ENCODE measurements around the gene CNTNAP5. TPM values are rescaled to one million over a fixed set of nuclear protein-coding genes. Genes with fewer than 3 reads are reported as not detected.

The CNTNAP5 gene
- total and polyA plus RNA-seq, 2 experiments from 2014 or later = 0.03 TPM; not detected in 1

DNA sequence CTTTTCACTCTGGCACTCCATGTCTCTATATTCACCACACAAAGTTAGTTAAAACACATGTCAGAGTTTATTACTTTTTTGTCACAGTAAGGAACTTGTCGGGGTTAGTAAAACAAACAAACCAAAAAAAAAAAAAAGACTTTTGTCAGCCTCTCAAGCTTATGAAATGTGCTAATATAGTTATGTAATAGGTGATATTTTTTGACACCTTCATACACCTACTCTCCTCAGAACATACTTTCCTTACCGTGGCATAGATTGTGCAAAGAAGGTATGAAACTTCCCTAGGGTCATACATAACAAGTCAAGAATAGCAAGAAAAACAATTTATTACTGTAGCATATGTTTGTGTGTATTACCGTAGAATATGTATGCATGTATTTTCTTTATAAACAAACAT is 633.3 kb downstream of the CNTNAP5 start:
- Histone ChIP-seq H3K4me3 (no peak overlapping the region), H3K27ac (no peak overlapping the region), H3K36me3 (no peaks in the 10 kb centered on the region), H3K9me3 (ENCODE audit: low read depth) (no peaks in the 10 kb centered on the region), H3K27me3 (no peaks in the 10 kb centered on the region), H3K4me1 (ENCODE audit: low read depth) (no peaks in the 10 kb centered on the region)
- DNase-seq (ENCODE audit: low read depth in 1 of 2, low spot score in 1 of 2) = no peak
- TF ChIP-seq CTCF (IDR thresholded peaks at IDR 0.05; ENCODE audit: low read depth, low read length) = no peak

GRCh38 chr2:124661558-124661957 is 636.5 kb downstream of the CNTNAP5 start:
- no peaks in the 10 kb centered on the region for H3K9me3 ChIP-seq (ENCODE audit: low read depth)
- no peaks in the 10 kb centered on the region for H3K27me3 ChIP-seq
- TF ChIP-seq CTCF (IDR thresholded peaks at IDR 0.05; ENCODE audit: low read depth, low read length) = no peak
- H3K27ac ChIP-seq = no peak overlapping the region
- no peaks in the 10 kb centered on the region for H3K36me3 ChIP-seq
- no peaks in the 10 kb centered on the region for H3K4me1 ChIP-seq (ENCODE audit: low read depth)
- no peak for DNase-seq (ENCODE audit: low read depth in 1 of 2, low spot score in 1 of 2)
- no peak overlapping the region for H3K4me3 ChIP-seq

DNA sequence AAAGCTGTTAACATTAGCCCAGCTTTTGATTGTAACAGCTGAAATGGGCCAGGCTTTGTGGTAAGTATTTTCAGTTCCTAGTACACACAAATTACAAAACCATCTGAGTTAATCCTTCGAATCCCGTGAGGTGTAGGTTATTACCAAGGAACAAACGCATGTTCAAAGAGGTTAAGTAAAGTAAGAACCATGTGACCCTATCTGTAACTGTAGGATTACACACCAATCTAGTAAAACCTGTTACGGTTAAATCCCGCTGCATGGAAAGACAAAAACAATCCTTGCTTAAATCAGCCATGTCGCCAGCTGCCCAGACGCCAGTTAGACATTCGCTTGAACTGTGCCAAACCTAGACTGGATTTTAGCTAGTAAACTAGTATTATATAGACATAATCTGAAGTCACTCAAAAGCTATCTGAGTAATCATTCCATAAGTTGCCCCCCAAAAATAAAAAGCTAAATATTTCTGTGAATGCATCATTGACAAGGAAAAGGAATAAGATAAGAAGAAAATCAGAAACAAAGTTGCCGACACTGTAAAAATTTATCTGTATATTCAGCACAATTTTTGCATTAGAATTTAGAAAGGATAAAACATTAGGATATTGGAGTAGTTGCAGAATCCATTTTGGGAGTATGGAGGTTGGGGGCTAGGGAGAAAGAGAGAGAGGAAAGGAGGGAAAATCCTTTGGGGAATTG is 638.0 kb downstream of the CNTNAP5 start:
- no peak for DNase-seq (ENCODE audit: low read depth in 1 of 2, low spot score in 1 of 2)
- Histone ChIP-seq H3K9me3 (ENCODE audit: low read depth) (no peaks in the 10 kb centered on the region), H3K27me3 (no peaks in the 10 kb centered on the region), H3K4me3 (no peak overlapping the region), H3K27ac (no peak overlapping the region), H3K36me3 (no peaks in the 10 kb centered on the region), H3K4me1 (ENCODE audit: low read depth) (no peaks in the 10 kb centered on the region)
- TF ChIP-seq CTCF (IDR thresholded peaks at IDR 0.05; ENCODE audit: low read depth, low read length) = no peak

DNA sequence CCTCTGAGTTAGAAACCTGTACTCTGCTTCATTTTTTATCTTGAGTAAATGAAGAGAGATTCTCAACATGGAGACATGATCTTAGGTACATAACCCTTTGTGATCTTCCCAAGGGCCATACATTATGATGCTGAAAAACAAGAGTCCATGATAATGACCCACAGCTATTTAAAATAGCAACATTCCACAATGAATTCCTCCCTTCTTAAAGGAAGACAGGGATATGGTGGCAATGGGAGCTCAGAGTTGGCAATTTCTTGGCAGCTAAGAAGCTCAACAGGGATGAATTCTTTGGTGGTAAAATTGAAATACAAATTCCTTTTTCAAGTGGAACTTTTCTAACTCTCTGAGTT is 638.5 kb downstream of the CNTNAP5 start:
- no peak for TF ChIP-seq CTCF (IDR thresholded peaks at IDR 0.05; ENCODE audit: low read depth, low read length)
- Histone ChIP-seq H3K4me1 (ENCODE audit: low read depth) (no peaks in the 10 kb centered on the region), H3K27me3 (no peaks in the 10 kb centered on the region), H3K4me3 (no peak overlapping the region), H3K36me3 (no peaks in the 10 kb centered on the region), H3K27ac (no peak overlapping the region), H3K9me3 (ENCODE audit: low read depth) (no peaks in the 10 kb centered on the region)
- no peak for DNase-seq (ENCODE audit: low read depth in 1 of 2, low spot score in 1 of 2)

GRCh38 chr2:124664363-124664762 is 639.3 kb downstream of the CNTNAP5 start:
- no peak for TF ChIP-seq CTCF (IDR thresholded peaks at IDR 0.05; ENCODE audit: low read depth, low read length)
- H3K27ac ChIP-seq = no peak overlapping the region
- no peak overlapping the region for H3K4me3 ChIP-seq
- peak in 1 of 2 donors; percentile 47 for DNase-seq (ENCODE audit: low read depth in 1 of 2, low spot score in 1 of 2)
- H3K27me3 ChIP-seq = no peaks in the 10 kb centered on the region
- no peaks in the 10 kb centered on the region for H3K4me1 ChIP-seq (ENCODE audit: low read depth)
- no peaks in the 10 kb centered on the region for H3K9me3 ChIP-seq (ENCODE audit: low read depth)
- no peaks in the 10 kb centered on the region for H3K36me3 ChIP-seq
